HG03095 (cell line): ENCODE results near the gene DUOXA2.

Source experiments
- ATAC-seq: cut with Tn5 transposase; IDR thresholded peaks from one replicate; pipeline ENCODE4 v1.9.1; 2021; ENCODE audit warnings: moderate library complexity; ENCODE audit not compliant: unreplicated experiment

Gene DUOXA2

DNA sequence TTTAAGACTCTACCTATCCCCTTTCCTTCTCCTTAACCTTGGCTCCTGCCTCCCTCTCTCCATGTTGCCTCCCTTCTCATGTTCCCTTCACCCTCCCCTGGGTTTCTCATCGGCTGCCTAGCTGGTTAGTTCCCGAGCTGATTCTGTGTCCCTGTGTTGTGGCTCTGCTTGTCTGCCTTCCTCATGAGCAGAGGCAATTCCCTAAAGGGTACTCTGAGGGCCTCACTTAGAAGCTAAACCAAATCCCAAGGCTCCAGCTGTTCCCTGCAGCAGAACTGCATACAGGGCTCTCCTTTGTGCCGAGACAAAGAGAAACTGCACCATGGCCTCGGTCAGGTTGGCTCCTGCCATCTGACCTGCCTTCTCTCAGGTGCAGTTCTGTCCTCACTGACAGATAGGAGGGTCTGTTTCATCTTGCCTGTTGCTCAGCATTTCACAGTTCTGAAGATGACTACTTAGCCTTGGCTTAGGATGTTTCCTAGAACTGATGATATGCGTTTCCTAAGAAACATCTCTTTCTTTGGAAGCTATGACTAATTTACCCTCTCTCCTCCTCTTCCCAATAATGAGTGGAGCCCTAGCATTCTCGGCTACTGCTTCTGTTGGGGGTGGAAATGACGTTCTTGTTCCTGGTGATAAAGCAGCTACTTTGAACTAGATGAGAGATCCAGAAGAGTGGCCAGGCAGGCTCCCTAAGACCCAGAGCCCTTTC is 42.8 kb downstream of the DUOXA2 start:
- no peak for ATAC-seq

DNA sequence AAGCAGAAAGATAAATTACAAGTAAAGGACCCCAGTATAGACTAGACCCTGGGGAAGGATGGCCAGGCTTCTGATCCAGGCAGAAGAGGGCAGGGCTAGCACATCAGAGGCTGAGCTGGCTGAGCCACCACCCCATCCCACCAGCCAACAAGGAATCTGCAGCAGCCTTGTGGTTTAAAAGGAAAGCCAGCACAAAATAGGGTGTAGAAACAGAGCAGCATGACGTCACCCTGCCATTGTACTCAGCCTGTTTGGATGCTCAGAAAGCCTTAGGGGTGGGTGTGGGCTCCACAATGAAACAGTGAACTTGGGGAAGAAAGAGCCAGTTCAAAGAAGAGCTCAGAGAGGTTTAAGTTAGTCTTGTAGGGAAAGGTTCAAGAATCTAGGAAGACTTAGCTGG is 43.8 kb downstream of the DUOXA2 start:
- ATAC-seq = no peak

- no peak for ATAC-seq
Measured at GRCh38 chr15:45161666-45162065, 47.5 kb downstream of the DUOXA2 start.

DNA sequence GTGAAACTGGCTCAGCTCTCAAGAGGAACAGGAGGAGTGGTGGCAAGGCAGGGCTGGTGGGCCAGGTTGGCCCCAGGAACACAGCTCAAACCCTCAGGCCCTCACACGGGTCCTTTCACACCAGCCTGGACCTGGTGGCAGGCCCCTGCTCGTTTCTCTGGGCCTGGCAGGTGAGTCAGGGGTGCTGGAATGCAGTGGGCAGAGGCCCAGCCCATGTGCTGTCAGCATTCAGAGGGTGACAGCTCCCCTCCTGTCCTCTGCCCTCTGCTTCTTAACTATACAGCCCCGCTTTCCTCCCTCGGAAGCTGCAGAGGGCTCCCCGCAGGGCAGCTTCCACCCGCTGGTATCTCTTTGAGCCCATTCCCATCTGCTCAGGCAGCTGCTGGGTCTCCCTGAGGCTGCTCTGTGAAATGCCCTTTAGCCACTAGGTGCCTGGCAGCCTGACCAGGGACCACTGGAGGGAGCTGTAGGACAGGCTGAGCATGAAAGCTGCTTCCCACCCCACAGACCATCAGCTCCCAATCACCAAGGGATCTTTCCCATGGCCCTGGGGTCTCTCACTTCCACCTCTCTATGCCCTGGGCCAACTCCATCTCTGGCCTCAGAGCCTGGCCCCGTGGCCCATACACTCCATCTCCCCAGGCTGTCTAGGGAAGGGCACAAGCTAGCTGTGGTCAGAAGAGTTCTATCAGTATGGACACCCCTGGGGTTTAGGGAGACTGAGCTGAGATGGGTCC is 48.8 kb downstream of the DUOXA2 start:
- ATAC-seq = no peak

DNA sequence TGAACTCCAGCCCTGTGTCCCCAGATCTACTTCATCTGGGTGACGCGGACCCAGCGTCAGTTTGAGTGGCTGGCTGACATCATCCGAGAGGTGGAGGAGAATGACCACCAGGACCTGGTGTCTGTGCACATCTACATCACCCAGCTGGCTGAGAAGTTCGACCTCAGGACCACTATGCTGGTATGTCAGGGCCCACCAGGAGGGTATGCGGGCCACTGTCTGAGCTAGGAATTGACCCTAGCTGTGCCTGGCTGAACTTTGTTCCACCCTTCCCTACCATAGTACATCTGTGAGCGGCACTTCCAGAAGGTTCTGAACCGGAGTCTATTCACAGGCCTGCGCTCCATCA is 49.4 kb downstream of the DUOXA2 start:
- ATAC-seq = no peak

DNA sequence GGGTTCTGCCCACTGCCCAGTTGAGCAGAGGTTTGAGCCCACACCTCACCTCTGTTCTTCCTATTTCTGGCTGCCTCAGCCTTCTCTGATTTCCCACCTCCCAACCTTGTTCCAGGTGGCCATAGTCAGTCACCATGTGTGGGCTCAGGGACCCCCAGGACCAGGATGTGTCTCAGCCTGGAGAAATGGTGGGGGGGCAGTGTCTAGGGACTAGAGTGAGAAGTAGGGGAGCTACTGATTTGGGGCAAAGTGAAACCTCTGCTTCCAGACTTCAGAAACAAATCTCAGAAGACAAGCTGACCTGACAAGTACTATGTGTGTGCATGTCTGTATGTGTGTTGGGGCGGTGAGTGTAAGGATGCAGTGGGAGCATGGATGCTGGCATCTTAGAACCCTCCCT is 50.8 kb downstream of the DUOXA2 start:
- no peak for ATAC-seq

DNA sequence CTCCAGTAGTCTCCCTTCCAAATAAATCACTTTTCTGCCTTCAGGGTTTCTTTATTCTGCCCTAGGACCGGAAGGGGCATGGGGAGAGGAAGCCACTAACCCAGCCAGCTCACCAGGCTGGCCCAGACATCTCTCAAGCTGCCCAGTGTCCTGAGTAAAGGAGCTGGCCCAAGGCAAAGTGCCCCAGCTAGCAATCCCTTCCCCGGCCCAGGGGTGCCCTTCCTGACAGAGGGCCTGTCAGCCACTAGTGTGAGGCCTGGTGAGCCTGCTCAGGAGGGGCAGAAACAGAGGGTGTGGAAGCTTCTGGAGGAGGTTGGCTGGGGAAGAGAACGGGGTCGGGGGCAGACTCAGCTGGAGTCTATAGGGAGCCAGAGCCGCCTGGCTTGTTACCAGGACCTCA is 51.4 kb downstream of the DUOXA2 start:
- no peak for ATAC-seq

DNA sequence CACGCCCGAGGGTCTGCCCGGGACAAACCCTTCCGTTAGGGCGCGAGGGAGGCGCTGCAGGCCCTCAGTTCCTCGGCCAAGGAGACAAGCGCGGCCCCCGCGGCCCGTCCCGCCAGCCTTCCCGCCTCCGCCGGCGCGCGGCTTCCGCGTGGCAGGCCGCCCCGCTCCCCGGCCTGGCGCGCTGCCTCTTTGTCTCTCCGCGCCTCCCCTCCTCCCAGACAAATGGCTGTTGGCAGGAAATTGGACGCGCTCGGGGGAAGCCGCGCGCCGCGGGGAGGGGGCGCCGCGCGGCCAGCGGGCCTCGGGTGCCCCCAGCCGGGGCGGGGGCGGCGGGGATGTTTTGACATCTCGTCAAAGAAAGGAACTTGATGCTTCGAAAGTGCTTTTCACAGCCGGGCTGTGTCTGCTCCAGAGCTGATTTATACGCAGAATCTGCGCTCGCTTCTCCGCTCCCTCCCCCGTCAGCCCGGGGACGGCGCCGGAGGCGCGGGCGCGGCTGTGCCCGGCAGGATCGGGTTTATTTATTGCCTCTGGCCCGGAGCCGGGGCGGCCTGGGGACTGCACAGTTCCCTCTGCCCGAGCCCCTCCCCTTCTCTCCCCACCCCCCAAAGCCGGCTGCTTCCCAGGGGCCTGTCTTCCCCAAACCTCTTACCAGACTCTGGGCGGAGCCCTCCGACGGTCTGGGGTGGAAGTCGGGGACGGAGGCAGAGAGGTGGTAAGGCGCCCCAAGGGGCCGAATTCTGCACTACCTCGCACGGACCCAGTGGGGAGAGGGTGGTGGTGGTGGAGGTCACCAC is 52.9 kb downstream of the DUOXA2 start:
- ATAC-seq = peak; percentile 91

GRCh38 chr15:45167631-45168205 is 53.6 kb downstream of the DUOXA2 start:
- no peak for ATAC-seq
